H9 (cell line): ENCODE measurements around the gene CYP8B1. TPM values are rescaled to one million over a fixed set of nuclear protein-coding genes. Genes with fewer than 3 reads are reported as not detected.

Experiments used
- DNase-seq: peaks from one replicate; pipeline ENCODE4 v3.0.0-alpha.2; 2017
- H2AFZ ChIP-seq: one replicate; pipeline ENCODE4 v1.6.1; 2013; ENCODE audit warnings: mild to moderate bottlenecking, low read length, control low read depth, moderate library complexity
- H2AK5ac ChIP-seq: 2 replicates; pipeline ENCODE4 v1.6.1; 2013; ENCODE audit warnings: low read length, control low read depth, mixed read lengths; ENCODE audit not compliant: insufficient read length
- H2BK120ac ChIP-seq: one replicate; pipeline ENCODE4 v1.6.1; 2013; ENCODE audit warnings: low read depth, mild to moderate bottlenecking, low read length, control low read depth, inconsistent platforms; ENCODE audit not compliant: poor library complexity, severe bottlenecking
- H2BK12ac ChIP-seq: 2 replicates; pipeline ENCODE4 v1.6.1; 2013; ENCODE audit warnings: low read length, control low read depth, mixed read lengths, low read depth; ENCODE audit not compliant: insufficient read length
- H2BK15ac ChIP-seq: 2 replicates; pipeline ENCODE4 v1.6.1; 2013; ENCODE audit warnings: low read depth, low read length, control low read depth
- H2BK20ac ChIP-seq: one replicate; pipeline ENCODE4 v1.6.1; 2013; ENCODE audit warnings: low read depth, mild to moderate bottlenecking, low read length, control low read depth, inconsistent platforms; ENCODE audit not compliant: poor library complexity, severe bottlenecking
- H2BK5ac ChIP-seq: 2 replicates; pipeline ENCODE4 v1.6.1; 2013; ENCODE audit warnings: low read length, control low read depth, mixed read lengths; ENCODE audit not compliant: insufficient read length
- H3K14ac ChIP-seq: 2 replicates; pipeline ENCODE4 v1.6.1; 2013; ENCODE audit warnings: low read length, control low read depth; ENCODE audit not compliant: insufficient read depth
- H3K18ac ChIP-seq: 2 replicates; pipeline ENCODE4 v1.6.1; 2013; ENCODE audit warnings: low read depth, mild to moderate bottlenecking, mixed read lengths, low read length, control low read depth; ENCODE audit not compliant: insufficient read length
- H3K23ac ChIP-seq: 2 replicates; pipeline ENCODE4 v1.6.1; 2013; ENCODE audit warnings: low read length, control low read depth, mixed read lengths, low read depth; ENCODE audit not compliant: insufficient read length
- H3K23me2 ChIP-seq: 2 replicates; pipeline ENCODE4 v1.6.1; 2013; ENCODE audit warnings: low read depth, mild to moderate bottlenecking, mixed read lengths, low read length, control low read depth; ENCODE audit not compliant: insufficient read length, poor library complexity, severe bottlenecking
- H3K27ac ChIP-seq: 2 replicates; pipeline ENCODE4 v1.5.1; 2013; ENCODE audit warnings: low read length, control low read depth, mixed read lengths, low read depth; ENCODE audit not compliant: insufficient read length
- H3K27me3 ChIP-seq: 2 replicates; pipeline ENCODE4 v1.6.1; 2013; ENCODE audit warnings: low read length, control low read depth, inconsistent platforms; ENCODE audit not compliant: insufficient read depth
- H3K4ac ChIP-seq: 2 replicates; pipeline ENCODE4 v1.6.1; 2013; ENCODE audit warnings: low read depth, mild to moderate bottlenecking, control low read depth, inconsistent platforms, low read length, moderate library complexity
- H3K4me1 ChIP-seq: 2 replicates; pipeline ENCODE4 v1.6.1; 2013; ENCODE audit warnings: low read length, control low read depth, inconsistent platforms; ENCODE audit not compliant: insufficient read depth
- H3K4me2 ChIP-seq: 2 replicates; pipeline ENCODE4 v1.6.1; 2013; ENCODE audit warnings: low read length, control low read depth, mixed read lengths; ENCODE audit not compliant: insufficient read length, insufficient read depth
- H3K56ac ChIP-seq: 2 replicates; pipeline ENCODE4 v1.6.1; 2013; ENCODE audit warnings: low read depth, mild to moderate bottlenecking, mixed read lengths, low read length, control low read depth; ENCODE audit not compliant: insufficient read length
- H3K79me1 ChIP-seq: 2 replicates; pipeline ENCODE4 v1.6.1; 2013; ENCODE audit warnings: low read depth, mild to moderate bottlenecking, moderate library complexity, low read length, control low read depth, inconsistent platforms; ENCODE audit not compliant: insufficient read depth, poor library complexity, severe bottlenecking
- H3K79me2 ChIP-seq: 2 replicates; pipeline ENCODE4 v1.6.1; 2013; ENCODE audit warnings: low read length, control low read depth, inconsistent platforms; ENCODE audit not compliant: insufficient read depth
- H3K9ac ChIP-seq: 2 replicates; pipeline ENCODE4 v1.6.1; 2013; ENCODE audit warnings: low read length, control low read depth, mixed read lengths; ENCODE audit not compliant: insufficient read length; ENCODE audit errors: extremely low read depth
- H3K9me3 ChIP-seq: one replicate; pipeline ENCODE4 v1.6.1; 2013; ENCODE audit warnings: low read depth, low read length, inconsistent platforms; ENCODE audit not compliant: control insufficient read depth
- H3T11ph ChIP-seq: one replicate; pipeline ENCODE4 v1.6.1; 2013; ENCODE audit warnings: mild to moderate bottlenecking, low read length, control low read depth, inconsistent platforms
- H4K20me1 ChIP-seq: one replicate; pipeline ENCODE4 v1.6.1; 2013; ENCODE audit not compliant: control insufficient read depth, insufficient read length, insufficient read depth
- H4K5ac ChIP-seq: 2 replicates; pipeline ENCODE4 v1.6.1; 2013; ENCODE audit warnings: low read depth, mild to moderate bottlenecking, mixed read lengths, low read length, control low read depth; ENCODE audit not compliant: insufficient read length
- H4K8ac ChIP-seq: replicated peaks from 2 replicates; pipeline ENCODE4 v1.6.1; 2013; ENCODE audit warnings: low read length, control low read depth, mixed read lengths, low read depth; ENCODE audit not compliant: insufficient read length
- H4K91ac ChIP-seq: 2 replicates; pipeline ENCODE4 v1.6.1; 2013; ENCODE audit warnings: low read depth, mild to moderate bottlenecking, moderate library complexity, mixed read lengths, low read length, control low read depth; ENCODE audit not compliant: insufficient read length
- H3K27ac Mint-ChIP-seq, 3 experiments: 2 replicates in 2 of 3; 3 replicates in 1 of 3; pipeline ENCODE4 v1.8.0; 2020 to 2021; ENCODE audit warnings: mixed read lengths in 3 of 3, mild to moderate bottlenecking in 1 of 3, moderate library complexity in 1 of 3
- H3K27me3 Mint-ChIP-seq: 2 replicates; pipeline ENCODE4 v1.8.0; 2021; ENCODE audit warnings: low read depth, mild to moderate bottlenecking, moderate library complexity, mixed read lengths
- H3K36me3 Mint-ChIP-seq, 3 experiments: 2 replicates in 2 of 3; 3 replicates in 1 of 3; pipeline ENCODE4 v1.8.0; 2020 to 2021; ENCODE audit warnings: low read depth in 3 of 3, mixed read lengths in 3 of 3; ENCODE audit not compliant: insufficient read depth in 1 of 3
- H3K4me1 Mint-ChIP-seq, 2 experiments: 2 replicates each; pipeline ENCODE4 v1.8.0; 2020; ENCODE audit warnings: mixed read lengths in 2 of 2
- H3K4me3 Mint-ChIP-seq, 2 experiments: 2 replicates in 1 of 2; 3 replicates in 1 of 2; pipeline ENCODE4 v1.8.0; 2020 to 2021; ENCODE audit warnings: mild to moderate bottlenecking in 2 of 2, mixed read lengths in 2 of 2, moderate library complexity in 1 of 2
- H3K9me3 Mint-ChIP-seq, 2 experiments: 2 replicates in 1 of 2; 3 replicates in 1 of 2; pipeline ENCODE4 v1.8.0; 2020; ENCODE audit warnings: mild to moderate bottlenecking in 2 of 2, mixed read lengths in 2 of 2, moderate library complexity in 1 of 2
- CTCF ChIP-seq: fragments of 200-600 bp; sonication (generic); conservative IDR thresholded peaks from 3 replicates; pipeline ENCODE4 v1.8.0; 2021; ENCODE audit warnings: antibody characterized with exemption, mild to moderate bottlenecking
- WGBS: extraction: QIAGEN DNeasy Blood & Tissue Kit; methylation state at CpG from one replicate; pipeline ENCODE4 v1.1.7; 2013; ENCODE audit warnings: missing lambda C conversion rate, low lambda C conversion rate, mixed read lengths; ENCODE audit not compliant: insufficient read length; ENCODE audit errors: extremely low coverage; 5-methylcytosine and 5-hydroxymethylcytosine counted together
- total RNA-seq: library from RNA; stranded (reverse); gene quantifications from 2 replicates; pipeline ENCODE4 v1.2.1, GENCODE V29; 2021

Gene CYP8B1
- total RNA-seq, 1 experiment from 2014 or later: not detected

- Histone ChIP-seq H2AK5ac (no peak overlapping the region), H2BK120ac (no peak overlapping the region), H3K27ac (no peak overlapping the region), H3T11ph (no peak overlapping the region), H3K9ac (no peak overlapping the region), H3K18ac (no peak overlapping the region), H4K91ac (no peak overlapping the region), H4K5ac (no peak overlapping the region), H2AFZ (no peak overlapping the region), H2BK15ac (no peak overlapping the region), H3K14ac (no peak overlapping the region), H3K56ac (no peak overlapping the region), H3K23me2 (no peaks in the 10 kb centered on the region), H2BK5ac (no peak overlapping the region), H3K4ac (no peak overlapping the region), H3K23ac (no peak overlapping the region), H3K27me3 (no peaks in the 10 kb centered on the region), H2BK12ac (no peak overlapping the region), H2BK20ac (no peak overlapping the region), H3K9me3 (no peaks in the 10 kb centered on the region), H4K20me1 (no peaks in the 10 kb centered on the region), H3K4me2 (no peak overlapping the region), H3K79me2 (no peaks in the 10 kb centered on the region), H4K8ac (no peak overlapping the region), H3K79me1 (no peaks in the 10 kb centered on the region), H3K4me1 (peaks cover 3% of the 10 kb centered on the region; the same call in 1 of the 2 replicates)
- no peak for DNase-seq
- H3K27me3 Mint-ChIP-seq: peaks cover 2% of the 10 kb centered on the region; the same call in 1 of the 2 replicates
- no peak overlapping the region for H3K27ac Mint-ChIP-seq
- no peaks in the 10 kb centered on the region for H3K9me3 Mint-ChIP-seq
- H3K4me1 Mint-ChIP-seq: peaks cover 19 to 21% of the 10 kb centered on the region in 2 experiments
- H3K4me3 Mint-ChIP-seq: no peak overlapping the region
- TF ChIP-seq CTCF: no peak
- no peaks in the 10 kb centered on the region for H3K36me3 Mint-ChIP-seq
- WGBS: no CpG with 5 or more reads among the region's 4 CpGs
Measured at GRCh38 chr3:42844815-42845214, 30.9 kb downstream of the CYP8B1 start.
